IMR-90 (cell line): ENCODE measurements around the gene RAB40C. TPM values are rescaled to one million over a fixed set of nuclear protein-coding genes. Genes with fewer than 3 reads are reported as not detected.

Source experiments
- ATAC-seq: fragments of 200-7000 bp; cut with Tn5 transposase; 2 replicates; pipeline ENCODE4 v1.9.1; 2020; ENCODE audit warnings: low read depth, mild to moderate bottlenecking, moderate library complexity
- BruUV-seq: library from RNA; stranded (reverse); fragments of 400-500 nt; replicated peaks from 2 replicates; lab custom pipeline; 2021; lab: Mats Ljungman, UMichigan
- CTCF ChIA-PET: fragments of 300-600 bp; formaldehyde crosslinking; extraction: SDS; loops from one replicate; lab custom pipeline; 2021; ENCODE audit warnings: antibody characterized with exemption; lab: Yijun Ruan, JAX
- POLR2A ChIA-PET: fragments of 300-600 bp; sonication (Branson Sonifier 250); formaldehyde crosslinking; loops from one replicate; lab custom pipeline; 2022; ENCODE audit warnings: antibody characterized with exemption; ENCODE audit not compliant: unreplicated experiment; lab: Charles Lee
- DNase-seq: peaks from one replicate; pipeline ENCODE4 v3.0.0; 2013
- H2AFZ ChIP-seq: replicated peaks from 2 replicates; pipeline ENCODE3; 2013; ENCODE audit warnings: low read length, mild to moderate bottlenecking; ENCODE audit not compliant: poor library complexity
- H2AK5ac ChIP-seq: 2 replicates; pipeline ENCODE4 v1.6.1; 2013; ENCODE audit warnings: low read depth, low read length, inconsistent platforms
- H2AK9ac ChIP-seq: replicated peaks from 2 replicates; pipeline ENCODE3; 2013; ENCODE audit warnings: mild to moderate bottlenecking, low read depth, low read length, moderate library complexity; ENCODE audit not compliant: poor library complexity
- H2BK120ac ChIP-seq: 2 replicates; pipeline ENCODE4 v1.6.1; 2013; ENCODE audit warnings: low read depth, low read length, inconsistent platforms
- H2BK15ac ChIP-seq: 3 replicates; pipeline ENCODE4 v1.6.1; 2013; ENCODE audit warnings: low read depth, low read length, inconsistent platforms
- H2BK20ac ChIP-seq: 2 replicates; pipeline ENCODE4 v1.6.1; 2013; ENCODE audit warnings: low read depth, mild to moderate bottlenecking, inconsistent platforms, low read length, moderate library complexity
- H2BK5ac ChIP-seq: 2 replicates; pipeline ENCODE4 v1.6.1; 2013; ENCODE audit warnings: mild to moderate bottlenecking, low read depth, low read length, inconsistent platforms; ENCODE audit not compliant: poor library complexity, severe bottlenecking
- H3K14ac ChIP-seq: replicated peaks from 2 replicates; pipeline ENCODE4 v1.6.1; 2013; ENCODE audit warnings: low read depth, low read length, inconsistent platforms
- H3K18ac ChIP-seq: 2 replicates; pipeline ENCODE4 v1.6.1; 2013; ENCODE audit warnings: low read depth, low read length, control low read depth
- H3K23ac ChIP-seq: 2 replicates; pipeline ENCODE4 v1.6.1; 2013; ENCODE audit warnings: low read depth, low read length, inconsistent platforms
- H3K27ac ChIP-seq: 2 replicates; pipeline ENCODE4 v1.5.1; 2013; ENCODE audit warnings: mild to moderate bottlenecking, control low read depth, low read length; ENCODE audit not compliant: insufficient read depth
- H3K27me3 ChIP-seq: 2 replicates; pipeline ENCODE4 v1.6.1; 2013; ENCODE audit warnings: low read length; ENCODE audit not compliant: control insufficient read depth, insufficient read depth
- H3K36me3 ChIP-seq: 2 replicates; pipeline ENCODE4 v1.6.1; 2013; ENCODE audit warnings: low read length, mixed read lengths; ENCODE audit not compliant: control insufficient read depth, insufficient read depth
- H3K4ac ChIP-seq: 2 replicates; pipeline ENCODE4 v1.6.1; 2013; ENCODE audit warnings: low read depth, low read length, inconsistent platforms
- H3K4me1 ChIP-seq: 2 replicates; pipeline ENCODE4 v1.6.1; 2013; ENCODE audit warnings: low read length, mixed read lengths; ENCODE audit not compliant: control insufficient read depth, insufficient read depth
- H3K4me2 ChIP-seq: 2 replicates; pipeline ENCODE4 v1.6.1; 2013; ENCODE audit warnings: low read depth, mild to moderate bottlenecking, control low read depth, low read length, moderate library complexity
- H3K4me3 ChIP-seq: 2 replicates; pipeline ENCODE4 v1.5.1; 2013; ENCODE audit warnings: low read depth, mild to moderate bottlenecking, control low read depth, low read length, moderate library complexity; ENCODE audit not compliant: insufficient read depth
- H3K56ac ChIP-seq: 2 replicates; pipeline ENCODE4 v1.6.1; 2013; ENCODE audit warnings: low read length, inconsistent platforms; ENCODE audit not compliant: insufficient read depth; ENCODE audit errors: extremely low read depth
- H3K79me1 ChIP-seq, 2 experiments: 2 replicates each; pipeline ENCODE4 v1.6.1; 2013; ENCODE audit warnings: low read length in 2 of 2, inconsistent platforms in 1 of 2, low read depth in 1 of 2
- H3K9ac ChIP-seq: 2 replicates; pipeline ENCODE4 v1.6.1; 2013; ENCODE audit warnings: low read depth, low read length, control low read depth
- H3K9me1 ChIP-seq: 2 replicates; pipeline ENCODE4 v1.6.1; 2013; ENCODE audit warnings: low read length, inconsistent platforms; ENCODE audit not compliant: insufficient read depth
- H3K9me3 ChIP-seq: 2 replicates; pipeline ENCODE4 v1.6.1; 2013; ENCODE audit warnings: low read length; ENCODE audit not compliant: control insufficient read depth, insufficient read depth
- H4K20me1 ChIP-seq: 2 replicates; pipeline ENCODE4 v1.6.1; 2013; ENCODE audit warnings: low read length, inconsistent platforms; ENCODE audit not compliant: insufficient read depth
- H4K5ac ChIP-seq: 2 replicates; pipeline ENCODE4 v1.6.1; 2013; ENCODE audit warnings: mild to moderate bottlenecking, low read depth, low read length, control low read depth
- H4K8ac ChIP-seq, 2 experiments: 2 replicates each; pipeline ENCODE4 v1.6.1; 2013; ENCODE audit warnings: low read depth in 2 of 2, low read length in 2 of 2, control low read depth in 1 of 2, inconsistent platforms in 1 of 2
- H4K91ac ChIP-seq: 2 replicates; pipeline ENCODE4 v1.6.1; 2013; ENCODE audit warnings: low read depth, low read length, inconsistent platforms; ENCODE audit not compliant: insufficient read depth
- BHLHE40 ChIP-seq: fragments of 150-350 bp; IDR thresholded peaks from 2 replicates; pipeline ENCODE4 v1.6.1; 2016; ENCODE audit warnings: mild to moderate bottlenecking, low read depth, low read length
- CEBPB ChIP-seq: IDR thresholded peaks from 2 replicates; pipeline ENCODE4 v1.6.1; 2012; ENCODE audit warnings: low read depth, low read length, improper control_type of control experiment
- CHD1 ChIP-seq: IDR thresholded peaks from 2 replicates; pipeline ENCODE4 v1.6.1; 2012; ENCODE audit warnings: low read depth, low read length, improper control_type of control experiment
- CTCF ChIP-seq: conservative IDR thresholded peaks from 2 replicates; pipeline ENCODE4 v1.5.1; 2012; ENCODE audit warnings: mild to moderate bottlenecking, low read depth, low read length, improper control_type of control experiment
- ELK1 ChIP-seq: fragments of 150-350 bp; IDR thresholded peaks from 2 replicates; pipeline ENCODE4 v1.6.1; 2016; ENCODE audit warnings: low read depth, mild to moderate bottlenecking, low read length, moderate library complexity, borderline replicate concordance
- FOS ChIP-seq: fragments of 150-350 bp; IDR thresholded peaks from 2 replicates; pipeline ENCODE4 v1.6.1; 2016; ENCODE audit warnings: low read depth, low read length
- MAFK ChIP-seq: IDR thresholded peaks from 2 replicates; pipeline ENCODE4 v1.6.1; 2012; ENCODE audit warnings: low read depth, low read length, improper control_type of control experiment
- MAZ ChIP-seq: IDR thresholded peaks from 2 replicates; pipeline ENCODE4 v1.6.1; 2012; ENCODE audit warnings: low read depth, mild to moderate bottlenecking, low read length, improper control_type of control experiment, moderate library complexity, borderline replicate concordance
- MXI1 ChIP-seq: IDR thresholded peaks from 2 replicates; pipeline ENCODE4 v1.6.1; 2012; ENCODE audit warnings: low read depth, mild to moderate bottlenecking, low read length, moderate library complexity, borderline replicate concordance
- NFE2L2 ChIP-seq: fragments of 150-350 bp; IDR thresholded peaks from 2 replicates; pipeline ENCODE4 v1.6.1; 2016; ENCODE audit warnings: low read depth, mild to moderate bottlenecking, low read length
- POLR2A ChIP-seq: IDR thresholded peaks from 2 replicates; pipeline ENCODE4 v1.6.1; 2012; ENCODE audit warnings: mild to moderate bottlenecking, low read depth, low read length
- RAD21 ChIP-seq: IDR thresholded peaks from 2 replicates; pipeline ENCODE4 v1.6.1; 2012; ENCODE audit warnings: low read length, improper control_type of control experiment
- RCOR1 ChIP-seq: IDR thresholded peaks from 2 replicates; pipeline ENCODE4 v1.6.1; 2012; ENCODE audit warnings: mild to moderate bottlenecking, low read length, improper control_type of control experiment; ENCODE audit not compliant: insufficient replicate concordance
- RFX5 ChIP-seq: IDR thresholded peaks from 2 replicates; pipeline ENCODE4 v1.8.0; 2012; ENCODE audit warnings: low read depth, mild to moderate bottlenecking, low read length, moderate library complexity
- SMC3 ChIP-seq: fragments of 150-350 bp; IDR thresholded peaks from 2 replicates; pipeline ENCODE4 v1.6.1; 2016; ENCODE audit warnings: low read depth, mild to moderate bottlenecking, antibody characterized with exemption, low read length, moderate library complexity
- USF2 ChIP-seq: fragments of 150-350 bp; IDR thresholded peaks from 2 replicates; pipeline ENCODE4 v1.6.1; 2017; ENCODE audit warnings: mild to moderate bottlenecking, antibody characterized with exemption, low read length, low read depth
- WGBS, 2 experiments: methylation state at CpG; one replicate each; pipeline versions ENCODE4 v1.1.5 to v1.1.7; 2013; ENCODE audit warnings: missing lambda C conversion rate in 2 of 2; ENCODE audit not compliant: insufficient read length in 1 of 2; ENCODE audit errors: extremely low coverage in 2 of 2; 5-methylcytosine and 5-hydroxymethylcytosine counted together
- dilution Hi-C: fragments of 300-500 bp; cut with HindIII; formaldehyde crosslinking; loops from one replicate; pipeline ENCODE4 v1.14.3; 2018; ENCODE audit warnings: low sequenced_read_pairs; ENCODE audit not compliant: unreplicated experiment
- in situ Hi-C: fragments of 300-500 bp; cut with MboI; formaldehyde crosslinking; loops from 3 replicates; pipeline ENCODE4 v1.14.3; 2019; ENCODE audit warnings: low sequenced_read_pairs, inconsistent platforms, mixed read lengths
- intact Hi-C: fragments of 100-400 bp; cut with micrococcal nuclease; formaldehyde crosslinking; loops from 2 replicates; pipeline ENCODE4 v1.10.0; 2022
- polyA plus RNA-seq, 3 experiments: library from polyadenylated mRNA; depleted of rRNA; stranded (reverse); fragments of >200 nt; gene quantifications; 2 replicates each; pipeline ENCODE4 v1.2.3, GENCODE V29; 2012; ENCODE audit warnings: low replicate concordance in 1 of 3
- total RNA-seq: library from RNA; depleted of rRNA; stranded (reverse); fragments of >200 nt; gene quantifications from 2 replicates; pipeline ENCODE4 v1.2.3, GENCODE V29; 2012

RAB40C gene
- total and polyA plus RNA-seq, 2 of the 4 experiments (the other 2 are of a cell fraction): 6.8 to 13.7 TPM

- Histone ChIP-seq H4K5ac (no peak overlapping the region), H3K4me2 (no peak overlapping the region), H3K4me3 (no peak overlapping the region), H3K36me3 (peaks cover 19% of the 10 kb centered on the region; the same call in 1 of the 2 replicates), H2AK9ac (no peak overlapping the region), H3K9ac (no peak overlapping the region), H2BK120ac (no peak overlapping the region), H3K56ac (no peak overlapping the region), H2AFZ (no peak overlapping the region), H2AK5ac (no peak overlapping the region), H3K4me1 (peaks cover 26% of the 10 kb centered on the region), H4K20me1 (0 out of 2 replicates have a peak, but pooled peaks cover 3% of the 10 kb centered on the region), H3K27ac (no peak overlapping the region), H2BK15ac (no peak overlapping the region), H2BK5ac (no peak overlapping the region), H3K14ac (no peak overlapping the region), H4K91ac (no peak overlapping the region), H3K79me1 (peaks cover 3 to 29% of the 10 kb centered on the region in 2 experiments; a peak in 2 of 4 replicates), H2BK20ac (no peak overlapping the region), H4K8ac (no peak overlapping the region), H3K4ac (no peak overlapping the region), H3K18ac (no peak overlapping the region), H3K9me1 (no peaks in the 10 kb centered on the region; the same call in 1 of the 2 replicates), H3K9me3 (no peaks in the 10 kb centered on the region), H3K27me3 (no peaks in the 10 kb centered on the region), H3K23ac (no peak overlapping the region)
- DNase-seq: no peak
- in situ Hi-C loops (no loop called here), dilution Hi-C loops (no loop called here), intact Hi-C loops (no loop called here)
- ChIA-PET POLR2A (no interaction called here), CTCF (no interaction called here)
- no peak for ATAC-seq
- 56% methylated on average over 7 of the region's 11 CpGs; no CpG with 5 or more reads in 1 of the 2 experiments for WGBS, 2 experiments
- no TSS peak for BruUV-seq
- TF ChIP-seq RAD21 (no peak), RCOR1 (no peak), FOS (no peak), SMC3 (no peak), MAZ (no peak), CTCF (no peak), POLR2A (no peak), NFE2L2 (no peak), CHD1 (no peak), MAFK (no peak), BHLHE40 (no peak), MXI1 (no peak), USF2 (no peak), ELK1 (no peak), RFX5 (no peak), CEBPB (no peak)
Observed at GRCh38 chr16:629833-630248, 40.0 kb downstream of the RAB40C start.
